HepG2 (cell line): ENCODE measurements around the gene SCO1. TPM values are rescaled to one million over a fixed set of nuclear protein-coding genes. Genes with fewer than 3 reads are reported as not detected.

Experiments used
- ATAC-seq: fragments of 200-7000 bp; cut with Tn5 transposase; 3 replicates; pipeline ENCODE4 v1.9.1; 2020; ENCODE audit warnings: mild to moderate bottlenecking, moderate library complexity
- BruUV-seq: library from RNA; stranded (reverse); fragments of 400-500 nt; replicated peaks from 2 replicates; lab custom pipeline; 2021; lab: Mats Ljungman, UMichigan
- CTCF ChIA-PET: fragments of 300-600 bp; formaldehyde crosslinking; extraction: SDS; loops from one replicate; lab custom pipeline; 2021; ENCODE audit warnings: low total read pairs, inconsistent platforms, low intra/inter-chr PET ratio; lab: Yijun Ruan, JAX
- POLR2A ChIA-PET: fragments of 350-600 bp; sonication (Branson Sonifier 250); formaldehyde crosslinking; loops from one replicate; lab custom pipeline; 2020; ENCODE audit warnings: antibody characterized with exemption, inconsistent platforms; lab: Yijun Ruan, JAX
- DNase-seq: peaks from one replicate; pipeline ENCODE4 v3.0.0-alpha.2; 2015; ENCODE audit warnings: low spot score
- FAIRE-seq: peaks from 3 replicates; lab custom pipeline; 2011; peaks lifted over from hg19 to GRCh38; lab: Jason Lieb, UNC
- H2AFZ ChIP-seq: one replicate; pipeline ENCODE4 v1.6.1; 2011; ENCODE audit warnings: low read length, inconsistent platforms
- H3K27ac ChIP-seq: fragments of 300-600 bp; 3 replicates; pipeline ENCODE4 v1.8.0; 2011; ENCODE audit warnings: mixed run types, mild to moderate bottlenecking, mixed read lengths, low read length, inconsistent platforms; ENCODE audit not compliant: insufficient read depth; ENCODE audit errors: extremely low read length
- H3K27me3 ChIP-seq, 2 experiments: fragments of 200-600 bp in 1 of 2; 2 replicates in 1 of 2; 3 replicates in 1 of 2; pipeline versions ENCODE4 v1.6.0 to v1.8.0; 2011; ENCODE audit warnings: low read length in 2 of 2, mild to moderate bottlenecking in 2 of 2, moderate library complexity in 2 of 2, inconsistent platforms in 1 of 2; ENCODE audit not compliant: insufficient read depth in 2 of 2, control insufficient read depth in 1 of 2
- H3K36me3 ChIP-seq, 2 experiments: fragments of 200-600 bp in 1 of 2; replicated peaks in 1 of 2; 2 replicates in 1 of 2; 3 replicates in 1 of 2; pipeline versions ENCODE4 v1.5.1 to v1.8.0; 2011; ENCODE audit warnings: low read length in 2 of 2, inconsistent platforms in 1 of 2; ENCODE audit not compliant: insufficient read depth in 2 of 2, control insufficient read depth in 1 of 2
- H3K4me1 ChIP-seq: 2 replicates; pipeline ENCODE4 v1.5.1; 2012; ENCODE audit warnings: low read length, inconsistent platforms; ENCODE audit not compliant: insufficient read depth
- H3K4me2 ChIP-seq: 2 replicates; pipeline ENCODE4 v1.6.0; 2011; ENCODE audit warnings: low read depth, low read length, inconsistent platforms
- H3K4me3 ChIP-seq, 3 experiments: fragments of 200-600 bp in 1 of 3; sonication (generic), shearing (Covaris generic) in 1 of 3; replicated peaks in 1 of 3; 2 replicates each; pipeline ENCODE4 v1.5.1; 2011 to 2016; ENCODE audit warnings: low read length in 3 of 3, inconsistent platforms in 2 of 3, low read depth in 2 of 3, mild to moderate bottlenecking in 2 of 3, control low read depth in 1 of 3, mixed read lengths in 1 of 3; ENCODE audit not compliant: insufficient read depth in 1 of 3
- H3K79me2 ChIP-seq: one replicate; pipeline ENCODE4 v1.6.1; 2011; ENCODE audit warnings: low read length, inconsistent platforms; ENCODE audit not compliant: insufficient read depth
- H3K9ac ChIP-seq: 2 replicates; pipeline ENCODE4 v1.6.0; 2011; ENCODE audit warnings: mild to moderate bottlenecking, low read depth, low read length, inconsistent platforms; ENCODE audit not compliant: insufficient read depth
- H3K9me3 ChIP-seq: 2 replicates; pipeline ENCODE4 v1.5.1; 2012; ENCODE audit warnings: mild to moderate bottlenecking, low read length
- H4K20me1 ChIP-seq: 2 replicates; pipeline ENCODE4 v1.6.0; 2011; ENCODE audit warnings: inconsistent platforms, mild to moderate bottlenecking, low read length, moderate library complexity; ENCODE audit not compliant: insufficient read depth
- AGO2 ChIP-seq: fragments of 200-400 bp; formaldehyde crosslinking; optimal IDR thresholded peaks from 2 replicates; pipeline ENCODE3; 2017; ENCODE audit warnings: mild to moderate bottlenecking, low read depth, low read length, moderate library complexity
- AHR ChIP-seq: IDR thresholded peaks from 2 replicates; pipeline ENCODE4 v1.6.1; 2018; ENCODE audit warnings: missing genetic modification reagents, missing compliant biosample characterization
- DMAP1 ChIP-seq: IDR thresholded peaks from 2 replicates; pipeline ENCODE4 v1.6.1; 2016
- HDAC1 ChIP-seq: sonication (generic); formaldehyde crosslinking; IDR thresholded peaks from 2 replicates; pipeline ENCODE4 v1.5.1; 2020; ENCODE audit warnings: mild to moderate bottlenecking, missing genetic modification reagents
- MED8 ChIP-seq: sonication (generic); formaldehyde crosslinking; IDR thresholded peaks from 2 replicates; pipeline ENCODE4 v1.8.1; 2023; ENCODE audit warnings: mild to moderate bottlenecking, missing genetic modification reagents; ENCODE audit not compliant: insufficient replicate concordance
- RFX5 ChIP-seq: IDR thresholded peaks from 2 replicates; pipeline ENCODE4 v1.6.1; 2011; ENCODE audit warnings: low read depth, low read length, improper control_type of control experiment
- SCMH1 ChIP-seq: sonication (generic); formaldehyde crosslinking; IDR thresholded peaks from 2 replicates; pipeline ENCODE4 v1.9.0; 2021; ENCODE audit warnings: missing genetic modification reagents, mild to moderate bottlenecking, borderline replicate concordance
- ZNF10 ChIP-seq: sonication (generic); formaldehyde crosslinking; IDR thresholded peaks from 2 replicates; pipeline ENCODE4 v1.4.0; 2020; ENCODE audit warnings: mild to moderate bottlenecking, low read depth, missing genetic modification reagents, borderline replicate concordance
- ZNF326 ChIP-seq: sonication (generic); formaldehyde crosslinking; IDR thresholded peaks from 2 replicates; pipeline ENCODE4 v1.4.0; 2020; ENCODE audit warnings: missing genetic modification reagents, borderline replicate concordance
- ZNF33A ChIP-seq: sonication (generic); formaldehyde crosslinking; IDR thresholded peaks from 2 replicates; pipeline ENCODE4 v1.5.1; 2020; ENCODE audit warnings: missing genetic modification reagents, mild to moderate bottlenecking, moderate library complexity, borderline replicate concordance
- ZNF615 ChIP-seq: sonication (generic); formaldehyde crosslinking; IDR thresholded peaks from 2 replicates; pipeline ENCODE4 v1.5.0; 2020; ENCODE audit warnings: mild to moderate bottlenecking, missing genetic modification reagents, borderline replicate concordance
- WGBS: methylation state at CpG from one replicate; pipeline ENCODE4 v1.1.6; 2017; ENCODE audit warnings: low lambda C conversion rate; 5-methylcytosine and 5-hydroxymethylcytosine counted together
- in situ Hi-C: cut with HindIII; loops from 2 replicates; pipeline ENCODE4 v1.10.0; 2017; ENCODE audit warnings: low pct_unique_long_range_greater_than_20kb; ENCODE audit not compliant: extremely low pct_ligation_motif_present
- intact Hi-C: fragments of 100-400 bp; cut with micrococcal nuclease; formaldehyde crosslinking; loops from one replicate; pipeline ENCODE4 v1.10.0; 2022; ENCODE audit not compliant: unreplicated experiment
- polyA plus RNA-seq, 8 experiments: library from polyadenylated mRNA; depleted of rRNA in 3 of 8; stranded (reverse) in 7 of 8; unstranded in 1 of 8; fragments of >200 nt; fragmentation: Illumina TruSeq in 4 of 8; extraction: Trizol in 4 of 8; gene quantifications; 2 replicates each; pipeline versions ENCODE4 v1.2.1 to v1.2.3, GENCODE V29; 2011 to 2016; ENCODE audit warnings: low read depth in 4 of 8, missing spikeins in 1 of 8, mixed read lengths in 1 of 8; ENCODE audit not compliant: insufficient read depth in 1 of 8
- total RNA-seq, 5 experiments: library from RNA; depleted of rRNA; stranded (reverse); fragments of >200 nt; fragmentation: Illumina TruSeq; extraction: Trizol; gene quantifications; 2 replicates each; pipeline ENCODE4 v1.2.3, GENCODE V29; 2016; ENCODE audit warnings: low read depth in 1 of 5
- TF ChIP-seq, protein P1 (sequence below): sonication (generic); formaldehyde crosslinking; IDR thresholded peaks from 2 replicates; pipeline ENCODE4 v1.4.0; 2020; ENCODE audit warnings: missing genetic modification reagents, borderline replicate concordance
- TF ChIP-seq, protein P2 (sequence below): IDR thresholded peaks from 2 replicates; pipeline ENCODE4 v1.6.1; 2016; ENCODE audit warnings: missing biosample characterization, missing genetic modification reagents, low read depth
- TF ChIP-seq, protein P3 (sequence below): sonication (generic); formaldehyde crosslinking; IDR thresholded peaks from 2 replicates; pipeline ENCODE4 v1.5.0; 2020; ENCODE audit warnings: mild to moderate bottlenecking, missing genetic modification reagents, borderline replicate concordance

SCO1 gene
- total and polyA plus RNA-seq, 2 of the 13 experiments (the other 11 are each of a cell fraction or from before 2014, with no cell fraction given), result 11.4 to 50.3 TPM

DNA sequence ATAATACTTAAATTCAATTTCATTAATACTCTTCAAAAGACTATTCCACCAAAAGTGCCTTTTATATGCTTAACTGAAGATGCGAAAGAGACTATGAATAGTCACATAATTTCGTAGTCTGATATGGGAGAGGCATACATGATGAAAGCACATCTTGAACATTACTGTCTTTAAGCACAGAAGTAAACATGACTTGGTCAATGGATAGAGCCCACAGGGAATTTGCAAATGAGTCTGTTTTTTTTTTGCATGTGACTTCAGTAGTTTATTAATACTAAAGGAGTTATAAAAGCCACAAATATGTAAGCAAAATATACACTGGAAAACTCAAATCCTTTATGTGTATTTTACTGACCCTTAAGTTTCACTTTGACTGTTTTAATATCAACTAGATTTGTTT lies 16.0 kb upstream of the SCO1 start:
- POLR2A ChIA-PET, result no interaction called here
- intact Hi-C loops, result no loop called here
- H3K9me3 ChIP-seq, result no peaks in the 10 kb centered on the region
- H2AFZ ChIP-seq, result no peak overlapping the region
- peaks cover 2% of the 10 kb centered on the region for H3K4me1 ChIP-seq
- H3K79me2 ChIP-seq, result no peaks in the 10 kb centered on the region
- H3K27ac ChIP-seq, result no peak overlapping the region
- CTCF ChIA-PET, result no interaction called here
- TF ChIP-seq RFX5 (no peak), DMAP1 (no peak), ZNF33A (CRISPR knock-in tag) (no peak), SCMH1 (CRISPR knock-in tag) (no peak), HDAC1 (CRISPR knock-in tag) (no peak), ZNF615 (CRISPR knock-in tag) (no peak), AGO2 (no peak), ZNF10 (CRISPR knock-in tag) (no peak), MED8 (CRISPR knock-in tag) (no peak), AHR (CRISPR knock-in tag) (no peak), ZNF326 (CRISPR knock-in tag) (no peak)
- TF ChIP-seq, protein P1, sequence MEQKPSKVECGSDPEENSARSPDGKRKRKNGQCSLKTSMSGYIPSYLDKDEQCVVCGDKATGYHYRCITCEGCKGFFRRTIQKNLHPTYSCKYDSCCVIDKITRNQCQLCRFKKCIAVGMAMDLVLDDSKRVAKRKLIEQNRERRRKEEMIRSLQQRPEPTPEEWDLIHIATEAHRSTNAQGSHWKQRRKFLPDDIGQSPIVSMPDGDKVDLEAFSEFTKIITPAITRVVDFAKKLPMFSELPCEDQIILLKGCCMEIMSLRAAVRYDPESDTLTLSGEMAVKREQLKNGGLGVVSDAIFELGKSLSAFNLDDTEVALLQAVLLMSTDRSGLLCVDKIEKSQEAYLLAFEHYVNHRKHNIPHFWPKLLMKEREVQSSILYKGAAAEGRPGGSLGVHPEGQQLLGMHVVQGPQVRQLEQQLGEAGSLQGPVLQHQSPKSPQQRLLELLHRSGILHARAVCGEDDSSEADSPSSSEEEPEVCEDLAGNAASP (CRISPR knock-in tag), result no peak
- TF ChIP-seq, protein P2, sequence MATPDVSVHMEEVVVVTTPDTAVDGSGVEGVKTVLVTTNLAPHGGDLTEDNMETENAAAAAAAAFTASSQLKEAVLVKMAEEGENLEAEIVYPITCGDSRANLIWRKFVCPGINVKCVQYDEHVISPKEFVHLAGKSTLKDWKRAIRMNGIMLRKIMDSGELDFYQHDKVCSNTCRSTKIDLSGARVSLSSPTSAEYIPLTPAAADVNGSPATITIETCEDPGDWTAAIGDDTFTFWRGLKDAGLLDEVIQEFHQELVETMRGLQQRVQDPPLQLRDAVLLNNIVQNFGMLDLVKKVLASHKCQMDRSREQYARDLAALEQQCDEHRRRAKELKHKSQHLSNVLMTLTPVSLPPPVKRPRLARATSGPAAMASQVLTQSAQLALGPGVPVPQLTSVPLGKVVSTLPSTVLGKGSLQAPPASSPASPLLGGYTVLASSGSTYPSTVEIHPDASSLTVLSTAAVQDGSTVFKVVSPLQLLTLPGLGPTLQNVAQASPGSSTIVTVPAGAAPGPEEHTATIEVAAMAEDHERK, result no peak
- TF ChIP-seq, protein P3, sequence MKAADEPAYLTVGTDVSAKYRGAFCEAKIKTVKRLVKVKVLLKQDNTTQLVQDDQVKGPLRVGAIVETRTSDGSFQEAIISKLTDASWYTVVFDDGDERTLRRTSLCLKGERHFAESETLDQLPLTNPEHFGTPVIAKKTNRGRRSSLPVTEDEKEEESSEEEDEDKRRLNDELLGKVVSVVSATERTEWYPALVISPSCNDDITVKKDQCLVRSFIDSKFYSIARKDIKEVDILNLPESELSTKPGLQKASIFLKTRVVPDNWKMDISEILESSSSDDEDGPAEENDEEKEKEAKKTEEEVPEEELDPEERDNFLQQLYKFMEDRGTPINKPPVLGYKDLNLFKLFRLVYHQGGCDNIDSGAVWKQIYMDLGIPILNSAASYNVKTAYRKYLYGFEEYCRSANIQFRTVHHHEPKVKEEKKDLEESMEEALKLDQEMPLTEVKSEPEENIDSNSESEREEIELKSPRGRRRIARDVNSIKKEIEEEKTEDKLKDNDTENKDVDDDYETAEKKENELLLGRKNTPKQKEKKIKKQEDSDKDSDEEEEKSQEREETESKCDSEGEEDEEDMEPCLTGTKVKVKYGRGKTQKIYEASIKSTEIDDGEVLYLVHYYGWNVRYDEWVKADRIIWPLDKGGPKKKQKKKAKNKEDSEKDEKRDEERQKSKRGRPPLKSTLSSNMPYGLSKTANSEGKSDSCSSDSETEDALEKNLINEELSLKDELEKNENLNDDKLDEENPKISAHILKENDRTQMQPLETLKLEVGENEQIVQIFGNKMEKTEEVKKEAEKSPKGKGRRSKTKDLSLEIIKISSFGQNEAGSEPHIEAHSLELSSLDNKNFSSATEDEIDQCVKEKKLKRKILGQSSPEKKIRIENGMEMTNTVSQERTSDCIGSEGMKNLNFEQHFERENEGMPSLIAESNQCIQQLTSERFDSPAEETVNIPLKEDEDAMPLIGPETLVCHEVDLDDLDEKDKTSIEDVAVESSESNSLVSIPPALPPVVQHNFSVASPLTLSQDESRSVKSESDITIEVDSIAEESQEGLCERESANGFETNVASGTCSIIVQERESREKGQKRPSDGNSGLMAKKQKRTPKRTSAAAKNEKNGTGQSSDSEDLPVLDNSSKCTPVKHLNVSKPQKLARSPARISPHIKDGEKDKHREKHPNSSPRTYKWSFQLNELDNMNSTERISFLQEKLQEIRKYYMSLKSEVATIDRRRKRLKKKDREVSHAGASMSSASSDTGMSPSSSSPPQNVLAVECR (CRISPR knock-in tag), result no peak
- WGBS, result 97% methylated on average over 2 of the region's 2 CpGs
- no peak for DNase-seq
- no peaks in the 10 kb centered on the region for H3K27me3 ChIP-seq
- no peak overlapping the region for H3K4me2 ChIP-seq
- H4K20me1 ChIP-seq, result no peaks in the 10 kb centered on the region
- peaks cover 7 to 19% of the 10 kb centered on the region in 2 experiments; a peak in 4 of 5 replicates for H3K36me3 ChIP-seq
- H3K4me3 ChIP-seq, result no peak overlapping the region
- no peak for FAIRE-seq
- ATAC-seq, result no peak
- no peak overlapping the region for H3K9ac ChIP-seq
- BruUV-seq, result no TSS peak
- in situ Hi-C loops, result no loop called here
